ENCODE data around the gene AP2A2. TPM values are rescaled to one million over a fixed set of nuclear protein-coding genes. Genes with fewer than 3 reads are reported as not detected.

The AP2A2 gene
- total and polyA plus RNA-seq, 8 donors, result 40.0 to 60.2 (median 50.6) TPM

- TF ChIP-seq, protein P1, sequence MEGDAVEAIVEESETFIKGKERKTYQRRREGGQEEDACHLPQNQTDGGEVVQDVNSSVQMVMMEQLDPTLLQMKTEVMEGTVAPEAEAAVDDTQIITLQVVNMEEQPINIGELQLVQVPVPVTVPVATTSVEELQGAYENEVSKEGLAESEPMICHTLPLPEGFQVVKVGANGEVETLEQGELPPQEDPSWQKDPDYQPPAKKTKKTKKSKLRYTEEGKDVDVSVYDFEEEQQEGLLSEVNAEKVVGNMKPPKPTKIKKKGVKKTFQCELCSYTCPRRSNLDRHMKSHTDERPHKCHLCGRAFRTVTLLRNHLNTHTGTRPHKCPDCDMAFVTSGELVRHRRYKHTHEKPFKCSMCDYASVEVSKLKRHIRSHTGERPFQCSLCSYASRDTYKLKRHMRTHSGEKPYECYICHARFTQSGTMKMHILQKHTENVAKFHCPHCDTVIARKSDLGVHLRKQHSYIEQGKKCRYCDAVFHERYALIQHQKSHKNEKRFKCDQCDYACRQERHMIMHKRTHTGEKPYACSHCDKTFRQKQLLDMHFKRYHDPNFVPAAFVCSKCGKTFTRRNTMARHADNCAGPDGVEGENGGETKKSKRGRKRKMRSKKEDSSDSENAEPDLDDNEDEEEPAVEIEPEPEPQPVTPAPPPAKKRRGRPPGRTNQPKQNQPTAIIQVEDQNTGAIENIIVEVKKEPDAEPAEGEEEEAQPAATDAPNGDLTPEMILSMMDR (IDR thresholded peaks at IDR 0.05), result no peak
- WGBS, 2 donors, result 14 to 16% methylated on average over 8 of the region's 8 CpGs
- peak; percentile 75 to 87 (median 80) for ATAC-seq
- Histone ChIP-seq H3K27ac (peak overlapping the region; percentile 28 to 63 (median 48)), H3K27me3 (no peaks in the 10 kb centered on the region), H3K4me3 (peak overlapping the region in 2 of 4 donors; percentile 19 to 41), H3K36me3 (no peaks in the 10 kb centered on the region), H3K9me3 (no peaks in the 10 kb centered on the region), H3K4me1 (peaks cover 13 to 19% (median 19%) of the 10 kb centered on the region in 3 donors)
- DNase-seq, result peak in 5 of 6 donors; percentile 75 to 87 (median 86)
- intact Hi-C loops (cut with DNase I), result no loop called here
- FAIRE-seq, result no peak
These were observed 108.3 kb downstream of the AP2A2 start for GRCh38 chr11:1034001-1034400.

- DNase-seq (peak; percentile 67 to 88 (median 72)), ATAC-seq (peak; percentile 24 to 67 (median 46)), FAIRE-seq (no peak)
- Histone ChIP-seq H3K36me3 (no peaks in the 10 kb centered on the region), H3K27me3 (no peaks in the 10 kb centered on the region), H3K4me1 (peaks cover 13 to 19% (median 19%) of the 10 kb centered on the region in 3 donors), H3K27ac (peak overlapping the region in 3 of 4 donors; percentile 31 to 63 (median 53)), H3K4me3 (peak overlapping the region in 3 of 4 donors; percentile 7 to 41 (median 19)), H3K9me3 (no peaks in the 10 kb centered on the region)
- intact Hi-C loops (cut with DNase I), result no loop called here
- TF ChIP-seq, protein P1 (IDR thresholded peaks at IDR 0.05), result no peak
- 37 to 49% methylated on average over 34 to 39 of the region's 39 CpGs for WGBS, 2 donors
These were observed 109.0 kb downstream of the AP2A2 start for GRCh38 chr11:1034456-1035295.

GRCh38 chr11:1035577-1036283 is 110.1 kb downstream of the AP2A2 start:
- TF ChIP-seq, protein P1 (IDR thresholded peaks at IDR 0.05), result no peak
- H3K27ac ChIP-seq, result peak overlapping the region; percentile 15 to 63 (median 47)
- no peak for FAIRE-seq
- WGBS, 2 donors, result 65 to 69% methylated on average over 17 to 29 of the region's 29 CpGs
- intact Hi-C loops (cut with DNase I), result no loop called here
- H3K4me1 ChIP-seq, result peaks cover 13 to 20% (median 20%) of the 10 kb centered on the region in 3 donors
- H3K4me3 ChIP-seq, result peak overlapping the region; percentile 7 to 41 (median 16)
- no peaks in the 10 kb centered on the region for H3K27me3 ChIP-seq
- ATAC-seq, result no peak
- DNase-seq, result peak in 2 of 6 donors; percentile 47 to 86
- no peaks in the 10 kb centered on the region for H3K9me3 ChIP-seq
- no peaks in the 10 kb centered on the region for H3K36me3 ChIP-seq

DNA sequence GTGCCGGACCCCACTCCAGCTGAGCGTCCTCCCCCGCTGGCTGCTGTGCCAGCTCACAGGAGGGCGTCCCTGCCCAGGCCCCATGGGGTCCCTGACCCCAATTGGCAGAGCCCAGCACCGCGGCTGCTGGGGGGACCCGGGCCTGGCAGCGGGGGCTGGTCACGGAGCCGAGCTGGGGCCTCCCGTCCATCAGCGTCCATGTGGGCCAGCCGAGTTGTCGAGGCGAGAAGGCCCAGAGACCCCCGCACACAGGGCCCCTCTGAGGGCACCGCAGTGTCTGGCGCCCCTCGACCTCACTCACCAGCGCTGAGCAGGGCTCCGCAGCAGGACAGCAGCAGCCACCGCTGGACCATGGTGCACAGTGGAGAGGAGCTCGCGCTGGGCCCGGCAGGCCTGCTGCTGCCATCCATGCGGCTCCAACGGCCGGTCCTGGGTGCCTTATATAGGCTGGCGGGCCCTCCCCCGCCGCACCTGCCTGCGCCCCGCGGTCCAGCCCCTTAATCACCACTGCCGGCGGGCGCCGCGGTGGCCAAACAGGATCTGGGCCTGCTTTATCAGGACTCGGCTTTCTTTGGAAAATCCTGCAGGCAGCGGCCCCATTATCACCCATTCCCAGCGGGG is 110.7 kb downstream of the AP2A2 start, which contains the start of gene MUC6:
Gene MUC6 (minus strand): TSS at position 416 of the 621 bp plus-strand sequence. CDS start 63 bp downstream, at position 353.
- H3K4me3 ChIP-seq, result peak within 1 kb of the TSS; percentile 7 to 41 (median 16)
- no peak for FAIRE-seq
- peak; percentile 5 to 36 (median 17) for ATAC-seq
- H3K4me1 ChIP-seq, result peaks cover 19 to 27% (median 27%) of the 10 kb centered on the region in 3 donors
- TF ChIP-seq, protein P1 (IDR thresholded peaks at IDR 0.05), result no peak
- WGBS, 2 donors, result 51 to 61% methylated on average over 38 to 42 of the region's 42 CpGs
- no peaks in the 10 kb centered on the region for H3K36me3 ChIP-seq
- no peaks in the 10 kb centered on the region for H3K27me3 ChIP-seq
- intact Hi-C loops (cut with DNase I), result no loop called here
- H3K9me3 ChIP-seq, result no peaks in the 10 kb centered on the region
- H3K27ac ChIP-seq, result peak within 1 kb of the TSS; percentile 41 to 66 (median 59)
- DNase-seq, result peak in 4 of 6 donors; percentile 64 to 87 (median 72)

Data from pancreas (tissue), 10 donors.